GM21515 (cell line): ENCODE measurements around the gene UBL5.
A peak's percentile ranks its signal among the peaks of the same experiment; 100 is the strongest.
"Not testable (repeated sequence)": the region's sequence is repeated elsewhere in the genome, so short reads cannot be mapped to it uniquely, and the experiment has no call there.

Experiments used
- ATAC-seq: cut with Tn5 transposase; IDR thresholded peaks from one replicate; pipeline ENCODE4 v1.9.1; 2021; ENCODE audit not compliant: unreplicated experiment

Gene UBL5

DNA sequence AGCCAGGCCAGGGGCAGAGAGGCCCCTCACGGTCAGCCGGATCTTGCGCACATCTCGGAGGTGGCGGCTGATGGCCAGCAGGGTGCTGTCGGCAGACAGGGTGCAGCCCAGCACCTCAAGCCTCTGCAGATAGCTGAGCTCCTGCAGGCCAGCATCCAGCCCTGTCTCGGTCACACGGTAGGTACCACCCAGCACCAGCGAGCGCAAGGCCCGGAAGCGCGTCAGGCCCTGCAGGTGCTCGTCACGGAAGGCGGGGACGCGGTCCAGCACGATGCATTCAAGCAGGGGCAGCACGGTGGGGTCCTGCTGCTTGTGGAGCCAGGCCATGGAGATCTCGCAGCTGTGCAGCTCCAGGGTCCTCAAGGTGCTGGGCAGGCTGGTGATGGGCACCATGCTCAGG, 16.6 kb upstream of the UBL5 start:
- no peak for ATAC-seq

DNA sequence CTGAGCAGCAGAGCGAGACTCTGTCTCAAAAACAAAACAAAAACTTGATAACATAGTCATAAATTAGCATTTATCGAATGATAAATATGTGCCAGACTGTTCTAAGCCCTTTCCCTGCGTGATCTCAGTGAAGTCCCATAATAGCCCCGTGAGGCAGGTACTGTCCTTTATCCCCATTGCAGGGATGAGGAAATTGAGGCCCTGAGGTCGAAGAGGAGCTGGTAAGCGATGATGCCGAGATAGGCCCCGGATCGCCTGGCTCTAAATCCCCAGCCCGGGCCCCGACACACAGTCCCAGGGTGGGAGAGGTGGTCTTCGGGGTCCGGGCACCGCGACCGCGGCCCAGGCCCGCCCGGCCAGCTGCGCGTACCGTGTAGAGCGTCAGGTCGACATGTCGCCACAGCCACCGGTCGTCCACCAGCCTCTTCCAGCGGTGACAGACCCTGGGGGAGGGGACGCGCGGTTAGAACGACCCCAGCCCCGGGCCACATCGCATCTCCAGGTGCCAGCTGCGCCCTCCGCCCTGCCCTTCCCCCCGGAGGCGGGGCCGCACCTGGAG, 9.5 kb upstream of the UBL5 start:
- no peak for ATAC-seq

DNA sequence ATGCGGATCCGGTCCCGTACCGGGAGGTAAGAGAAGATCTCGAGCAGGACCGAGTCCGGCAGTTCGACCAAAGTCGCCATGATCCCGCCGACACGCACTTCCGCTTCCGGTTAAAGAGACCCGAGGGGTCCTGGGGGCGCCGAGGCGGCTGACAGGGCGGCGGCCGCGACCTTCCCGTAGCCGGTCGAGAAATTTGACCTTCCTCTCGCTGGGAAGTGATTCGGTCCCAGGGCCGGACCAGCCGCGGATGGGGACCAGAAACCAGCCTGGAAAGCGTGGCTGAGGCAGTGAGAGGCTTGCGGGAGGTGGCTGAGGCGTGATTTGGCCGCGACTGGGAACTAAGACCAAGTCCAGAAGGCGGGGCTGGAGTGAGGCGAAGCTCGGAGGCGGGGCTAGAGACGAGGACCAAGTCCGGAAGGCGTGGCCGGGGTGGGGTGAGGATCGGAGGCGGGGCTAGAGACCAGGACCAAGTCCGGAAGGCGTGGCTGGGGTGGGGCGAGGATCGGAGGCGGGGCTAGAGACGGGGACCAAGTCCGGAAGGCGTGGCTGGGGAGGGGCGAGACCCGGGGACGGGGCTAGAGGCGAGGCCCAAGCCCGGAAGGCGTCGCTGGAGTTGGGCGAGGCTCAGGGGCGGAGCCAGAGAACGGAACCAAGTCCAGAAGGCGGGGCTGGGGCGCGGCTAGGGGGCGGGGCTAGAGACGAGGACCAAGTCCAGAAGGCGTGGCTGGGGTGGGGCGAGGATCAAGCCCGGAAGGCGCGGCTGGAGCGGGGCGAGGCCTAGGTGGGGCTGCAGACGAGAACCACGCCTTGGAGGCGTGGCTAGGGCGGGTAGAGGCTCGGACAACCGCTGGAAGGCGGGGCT, 8.8 kb upstream of the UBL5 start, which contains the start of gene FBXL12:
Gene FBXL12, minus strand, starts transcription at position 346 of the 862 bp plus-strand sequence. Its CDS starts 266 bp downstream, at position 80.
- ATAC-seq: peak; percentile 80

DNA sequence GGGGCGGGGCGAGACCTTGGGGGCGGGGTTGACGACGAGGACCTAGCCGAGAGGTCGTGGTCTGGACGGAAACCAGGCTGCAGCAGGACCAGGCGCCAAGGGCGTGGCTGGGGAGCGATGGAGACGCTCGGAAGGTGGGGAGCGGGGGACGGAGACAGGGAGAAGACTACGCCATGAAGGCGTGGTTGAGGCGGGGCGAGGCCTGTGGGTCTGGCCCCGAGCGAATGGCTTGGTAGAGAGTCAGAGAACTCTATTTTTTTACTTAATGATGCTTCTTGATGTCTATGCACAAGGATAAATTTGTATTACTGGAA, 8.2 kb upstream of the UBL5 start:
- no peak for ATAC-seq

DNA sequence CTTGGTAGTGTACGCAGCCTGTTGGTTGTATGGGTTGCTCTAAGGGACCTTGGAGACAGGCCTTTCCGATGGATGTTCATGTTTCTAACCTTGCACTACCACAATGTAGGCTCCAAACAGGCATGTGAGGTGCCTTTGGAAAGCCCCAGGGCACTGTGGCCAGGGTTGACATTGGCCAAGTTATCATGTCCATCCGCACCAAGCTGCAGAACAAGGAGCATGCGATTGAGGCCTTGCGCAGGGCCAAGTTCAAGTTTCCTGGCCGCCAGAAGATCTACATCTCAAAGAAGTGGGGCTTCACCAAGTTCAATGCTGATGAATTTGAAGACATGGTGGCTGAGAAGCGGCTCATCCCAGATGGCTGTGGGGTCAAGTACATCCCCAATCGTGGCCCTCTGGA, 7.7 kb upstream of the UBL5 start:
- not testable (repeated sequence) for ATAC-seq

DNA sequence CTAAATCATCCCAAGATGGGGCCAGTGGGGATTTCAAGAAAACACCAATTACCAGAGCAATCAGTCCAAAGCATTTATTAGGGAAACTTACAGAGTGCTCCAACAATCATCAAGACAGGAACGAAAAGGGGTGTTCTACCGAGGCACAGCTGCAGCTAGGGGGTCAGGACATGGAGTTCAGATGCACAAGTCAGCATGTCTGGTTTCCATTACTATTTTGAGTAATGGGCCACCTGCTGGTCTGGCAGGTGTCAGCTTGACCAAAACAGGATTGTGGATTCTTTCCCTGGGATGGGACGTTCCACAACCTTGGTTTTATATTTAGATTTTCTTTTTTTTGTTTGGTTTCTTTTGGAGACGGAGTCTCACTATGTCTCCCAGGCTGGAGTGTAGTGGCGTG, 3.9 kb upstream of the UBL5 start:
- ATAC-seq: no peak

DNA sequence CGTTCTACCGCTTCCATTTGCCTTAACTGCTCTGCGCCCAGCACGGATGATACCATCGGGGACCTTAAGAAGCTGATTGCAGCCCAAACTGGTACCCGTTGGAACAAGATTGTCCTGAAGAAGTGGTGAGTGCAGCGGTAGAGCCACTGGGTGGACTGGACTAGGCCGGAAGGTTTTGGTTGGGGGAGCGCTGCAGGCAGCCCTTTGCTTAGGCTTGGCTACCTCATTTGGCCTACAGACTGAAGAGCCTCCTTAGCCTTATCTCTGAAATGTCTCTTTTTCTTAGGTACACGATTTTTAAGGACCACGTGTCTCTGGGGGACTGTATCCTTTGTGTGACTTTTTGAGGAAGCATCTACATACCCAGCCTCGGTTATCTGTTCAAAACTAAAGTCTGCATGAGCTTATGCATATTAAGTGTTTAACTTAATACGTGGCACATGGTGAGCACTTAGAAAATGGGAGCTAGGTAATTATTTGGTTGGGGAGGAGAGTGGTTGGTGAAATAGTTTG, 889 bp downstream of the UBL5 start:
- ATAC-seq: no peak

DNA sequence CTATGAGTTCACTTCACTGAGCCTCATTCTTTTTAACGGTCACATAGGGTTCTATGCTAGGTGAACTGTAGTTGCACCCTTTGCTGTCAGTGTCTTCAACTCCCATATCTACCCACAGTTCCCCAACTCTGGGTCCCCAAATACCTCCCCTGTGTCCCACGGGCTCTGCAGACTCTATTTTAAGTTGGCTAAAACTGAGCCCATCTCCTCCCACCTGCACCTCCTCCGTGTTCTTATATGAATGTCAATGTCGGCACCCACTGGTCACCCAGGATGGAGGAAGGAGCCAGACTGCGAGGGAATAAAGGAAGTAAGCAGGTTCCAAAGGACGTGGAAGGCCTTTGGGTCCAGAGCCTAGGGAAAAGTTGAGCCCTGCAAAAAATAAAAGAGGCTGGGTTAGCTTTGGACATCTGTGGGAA, 6.6 kb downstream of the UBL5 start:
- ATAC-seq: no peak

DNA sequence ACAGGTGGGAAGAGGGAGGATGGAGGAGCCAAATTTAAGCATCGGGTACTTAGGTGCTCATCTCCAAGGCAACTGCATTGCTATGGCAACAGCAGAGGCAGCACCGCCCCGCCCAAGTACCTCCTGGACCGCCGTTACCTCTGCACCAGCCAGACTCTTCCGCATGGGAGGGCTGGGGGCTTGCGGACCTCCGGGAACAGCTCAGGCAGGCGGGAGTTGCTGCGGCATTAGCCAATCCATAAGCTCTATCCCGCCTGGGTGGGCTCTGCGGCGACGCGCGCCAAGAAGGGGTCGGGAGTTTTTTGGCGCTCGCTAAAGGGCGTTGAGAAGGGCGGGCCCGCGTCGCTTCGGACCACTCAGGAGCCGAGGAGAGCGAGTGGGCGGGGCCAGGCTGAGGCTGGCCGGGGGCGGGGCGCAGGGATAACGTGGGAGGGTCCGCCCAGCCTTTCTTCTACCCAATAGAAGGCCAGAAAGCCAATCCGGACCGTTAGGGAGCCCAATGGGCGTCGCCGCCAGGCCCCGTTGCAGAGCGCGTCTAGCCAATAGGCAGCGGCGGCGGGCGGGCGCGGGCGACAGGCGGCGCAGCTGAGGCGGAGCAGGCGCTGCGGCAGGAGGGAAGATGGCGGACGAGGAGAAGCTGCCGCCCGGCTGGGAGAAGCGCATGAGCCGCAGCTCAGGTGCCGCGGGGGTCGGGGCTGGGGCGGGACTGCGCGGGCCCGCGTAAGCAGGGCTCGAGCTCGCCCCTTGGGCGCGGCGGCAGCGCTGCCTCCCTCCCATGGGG, 7.2 kb downstream of the UBL5 start, which contains the start of gene PIN1:
Gene PIN1, plus strand, starts transcription at position 593 of the 781 bp plus-strand sequence. Its CDS starts 27 bp downstream, at position 620.
- ATAC-seq: peak; percentile 89

DNA sequence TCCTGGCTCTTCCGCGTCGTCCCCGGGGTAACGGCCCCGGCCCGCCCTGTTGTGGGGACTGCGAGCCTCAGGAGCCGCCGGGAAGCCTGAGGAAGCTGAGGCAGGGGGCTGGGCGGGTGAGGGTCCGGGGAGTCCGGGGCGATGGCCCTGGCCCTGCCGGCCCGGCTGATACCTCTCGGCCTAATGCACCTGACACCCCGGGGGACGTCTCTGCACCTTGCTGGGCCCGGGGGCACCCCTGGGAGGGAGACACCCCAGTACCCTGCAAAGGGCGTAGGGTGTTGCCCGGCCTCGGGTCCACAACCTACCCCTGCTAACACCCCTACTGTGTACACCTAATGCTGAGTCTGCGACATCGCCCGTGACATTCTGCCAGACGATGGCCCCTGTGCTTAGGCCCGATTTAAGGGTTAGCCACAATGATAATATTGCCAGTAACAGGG, 7.8 kb downstream of the UBL5 start:
- ATAC-seq: peak; percentile 26

DNA sequence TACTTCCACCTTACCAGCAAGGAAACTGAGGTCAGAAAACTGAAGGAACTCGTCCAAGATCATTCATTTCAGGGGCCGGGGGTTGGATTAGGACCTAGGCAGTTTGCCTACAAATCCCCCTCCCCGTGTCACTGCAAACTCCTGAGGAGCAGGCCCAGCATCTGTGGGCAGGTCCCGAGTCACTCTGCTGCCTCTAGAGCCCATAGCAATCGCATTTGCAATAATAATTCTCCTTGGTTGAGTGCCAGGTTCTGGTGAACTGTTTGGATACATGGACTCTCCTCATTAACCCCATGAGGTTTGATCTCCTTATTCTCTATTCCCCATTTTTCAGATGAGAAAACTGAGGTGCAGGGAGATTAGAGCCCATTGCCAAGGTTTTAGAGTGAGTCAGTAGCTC, 8.3 kb downstream of the UBL5 start:
- ATAC-seq: no peak

DNA sequence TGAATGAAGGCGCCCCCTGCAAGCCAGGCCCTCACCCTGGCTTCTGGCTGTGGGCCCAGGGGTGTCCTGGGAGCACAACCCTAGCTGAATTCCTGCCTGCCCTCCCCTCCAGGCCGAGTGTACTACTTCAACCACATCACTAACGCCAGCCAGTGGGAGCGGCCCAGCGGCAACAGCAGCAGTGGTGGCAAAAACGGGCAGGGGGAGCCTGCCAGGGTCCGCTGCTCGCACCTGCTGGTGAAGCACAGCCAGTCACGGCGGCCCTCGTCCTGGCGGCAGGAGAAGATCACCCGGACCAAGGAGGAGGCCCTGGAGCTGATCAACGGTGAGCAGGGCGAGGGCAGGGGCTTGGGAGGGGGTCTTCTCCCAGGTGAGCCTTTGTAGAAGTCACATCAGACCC, 10.6 kb downstream of the UBL5 start:
- ATAC-seq: no peak

DNA sequence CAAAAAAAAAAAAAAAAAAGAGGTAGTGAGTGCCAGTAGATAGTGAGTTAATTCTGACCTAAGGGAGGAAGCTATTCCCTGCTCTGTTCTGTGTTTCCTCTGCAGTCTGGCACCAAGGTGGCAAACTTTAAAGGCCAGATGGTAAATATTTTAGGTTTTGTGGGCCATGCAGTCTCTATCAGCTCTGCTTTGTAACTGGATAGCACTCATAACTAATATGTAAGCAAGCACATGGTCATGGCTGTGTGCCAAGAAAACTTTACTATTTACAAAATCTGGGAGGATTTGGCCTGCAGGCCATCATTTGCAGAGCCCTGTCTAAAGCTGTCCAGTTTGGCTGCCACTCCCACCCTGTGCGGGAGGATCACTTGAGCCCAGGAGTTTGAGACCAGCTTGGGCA, 11.7 kb downstream of the UBL5 start:
- ATAC-seq: no peak

DNA sequence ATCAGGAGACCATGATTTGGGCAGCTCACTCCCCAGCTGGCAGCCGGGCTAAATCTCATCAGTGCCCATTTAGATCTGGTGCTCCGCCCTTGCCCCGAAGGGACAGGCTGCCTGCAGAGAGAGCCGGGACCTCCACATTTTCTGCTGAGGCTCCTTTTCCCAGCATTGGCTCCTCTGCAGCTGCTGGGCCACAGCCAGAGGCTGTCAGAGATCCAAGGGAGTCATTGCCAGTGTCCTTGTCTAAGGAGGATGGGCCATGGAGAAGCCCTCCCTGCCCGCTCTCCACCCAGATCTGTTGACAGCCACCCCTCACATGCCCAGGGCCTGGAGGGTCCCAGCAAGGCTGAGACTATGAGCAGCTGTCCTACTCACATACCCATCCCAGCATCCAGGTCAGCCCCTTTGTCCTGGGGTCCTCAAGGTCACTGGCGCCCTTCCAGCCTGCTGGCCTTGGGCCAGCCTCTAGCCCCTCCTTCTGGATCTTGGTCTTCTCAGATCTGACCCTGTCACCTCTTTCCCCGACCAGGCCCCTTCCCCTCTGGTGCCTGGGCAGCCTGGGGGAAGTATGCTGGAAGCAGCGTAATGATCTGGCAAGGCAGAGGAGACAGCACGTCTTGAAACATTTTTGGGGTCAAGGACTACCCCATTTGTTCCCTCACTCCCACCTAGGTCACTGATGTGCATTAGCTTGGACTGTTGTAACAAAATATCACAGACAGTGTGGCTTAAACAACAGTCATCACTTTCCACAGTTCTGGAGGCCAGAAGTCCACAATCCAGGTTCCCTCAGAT, 15.3 kb downstream of the UBL5 start:
- ATAC-seq: no peak

DNA sequence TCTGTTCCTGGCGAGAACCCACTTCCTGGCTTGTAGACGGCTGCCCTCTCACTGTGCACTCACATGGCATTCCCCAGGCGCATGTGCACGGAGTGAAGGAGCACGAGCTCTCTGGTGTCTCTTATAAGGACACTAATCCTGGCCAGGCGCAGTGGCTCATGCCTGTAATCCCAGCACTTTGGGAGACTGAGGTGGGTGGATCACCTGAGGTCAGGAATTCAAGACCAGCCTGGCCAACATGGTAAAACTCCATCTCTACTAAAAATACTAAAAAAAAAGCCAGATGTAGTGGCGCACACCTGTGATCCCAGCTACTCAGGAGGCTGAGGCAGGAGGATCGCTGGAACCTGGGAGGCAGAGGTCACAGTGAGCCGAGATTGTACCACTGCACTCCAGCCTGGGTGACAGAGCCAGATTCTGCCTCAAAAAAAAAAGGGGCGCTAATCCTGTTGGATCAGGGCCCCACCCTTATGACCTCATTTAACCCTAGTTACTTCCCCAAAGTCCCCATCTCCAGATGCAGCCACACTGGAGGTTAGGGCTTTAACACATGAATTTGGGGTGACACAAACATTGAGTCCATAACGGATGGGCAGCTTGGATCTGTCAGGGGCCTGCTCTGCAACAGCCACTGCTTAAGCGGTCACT, 16.0 kb downstream of the UBL5 start:
- not testable (repeated sequence) for ATAC-seq

DNA sequence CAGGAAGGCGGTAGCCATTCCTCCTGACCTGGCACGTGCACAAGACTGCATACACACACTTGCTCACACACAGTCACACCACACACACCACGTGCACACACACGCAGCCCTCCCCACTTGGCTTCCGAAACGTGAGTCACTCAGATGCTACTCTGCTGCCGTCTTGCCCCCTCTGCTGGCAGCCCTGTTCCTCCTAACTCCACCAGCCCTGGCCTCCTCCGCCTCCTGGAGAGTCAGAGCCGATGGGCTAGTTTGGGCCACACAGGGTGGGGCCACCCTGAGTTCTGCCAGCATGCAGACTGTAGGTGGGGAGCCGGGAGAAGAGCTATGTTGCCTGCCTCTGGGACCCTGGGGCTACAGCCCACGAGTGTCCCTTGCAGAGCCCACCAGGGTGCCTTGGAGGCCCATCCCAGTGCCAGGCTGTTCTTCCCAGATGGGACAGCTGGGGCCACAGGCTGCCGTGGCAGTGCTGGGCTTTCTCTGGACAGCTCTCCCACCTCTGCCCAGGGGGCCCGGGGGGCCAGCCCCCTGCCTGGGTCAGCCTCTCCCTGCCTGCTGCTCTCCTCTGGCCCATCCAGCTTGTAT, 19.5 kb downstream of the UBL5 start:
- ATAC-seq: no peak

DNA sequence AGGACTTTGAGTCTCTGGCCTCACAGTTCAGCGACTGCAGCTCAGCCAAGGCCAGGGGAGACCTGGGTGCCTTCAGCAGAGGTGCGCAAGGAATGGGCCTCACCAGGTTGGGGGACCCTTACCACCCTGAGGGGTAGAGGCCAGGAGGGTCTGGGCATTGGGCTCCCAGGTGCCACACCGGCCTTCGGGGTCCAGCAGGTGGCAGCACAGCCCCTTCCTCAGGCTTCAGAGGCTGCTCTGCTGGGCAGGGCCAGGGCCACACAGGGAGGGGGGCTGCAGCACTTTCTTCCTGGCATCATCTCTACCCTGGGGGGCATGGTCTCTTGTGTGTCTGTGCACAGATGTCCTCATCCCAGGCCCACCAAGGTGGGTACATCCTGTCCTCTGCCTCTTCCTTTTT, 20.3 kb downstream of the UBL5 start:
- no peak for ATAC-seq

DNA sequence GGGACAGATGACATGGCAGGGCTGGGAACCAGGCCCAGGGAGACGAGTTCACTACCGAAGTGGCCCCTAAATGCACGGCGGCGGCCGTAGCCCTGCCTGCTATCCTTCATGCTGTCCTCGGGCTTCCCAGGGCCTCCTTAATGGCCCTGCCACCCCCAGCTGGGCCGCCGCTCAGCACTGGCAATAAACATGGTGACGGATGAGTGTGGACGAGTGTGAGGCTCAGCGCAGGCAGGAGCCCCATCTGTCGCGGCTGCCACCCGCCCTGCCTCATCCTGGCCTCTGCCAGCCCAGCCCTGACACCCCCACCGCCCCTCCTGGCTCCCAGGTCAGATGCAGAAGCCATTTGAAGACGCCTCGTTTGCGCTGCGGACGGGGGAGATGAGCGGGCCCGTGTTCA, 21.0 kb downstream of the UBL5 start:
- ATAC-seq: no peak

DNA sequence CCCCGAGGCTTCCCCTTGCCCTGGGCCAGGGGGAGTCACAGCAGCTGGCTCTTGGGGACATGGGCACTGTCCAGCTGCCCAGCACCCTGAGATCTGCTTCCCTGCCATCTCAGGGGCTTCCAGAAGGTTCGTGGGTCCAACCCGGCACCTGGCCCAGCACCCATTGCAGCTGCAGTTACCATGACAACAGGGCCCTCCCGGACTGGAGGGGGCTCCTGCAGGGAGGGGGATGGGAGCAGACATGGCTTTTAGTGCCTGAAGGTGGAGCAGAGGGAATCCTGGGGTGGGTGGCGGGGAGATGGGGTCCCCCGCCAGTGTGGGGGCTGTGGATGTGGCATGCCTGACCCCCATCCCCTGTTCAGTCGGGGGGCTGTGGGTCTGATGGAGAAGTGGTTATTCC, 22.1 kb downstream of the UBL5 start:
- no peak for ATAC-seq
